Activated T-cell treated with anti-CD3 and anti-CD28 coated beads for 24 hours (primary cell): Measurements from ENCODE around the gene PPP1CA.

Source experiments
- DNase-seq: peaks from one replicate; pipeline ENCODE4 v3.0.0-alpha.2; 2020; ENCODE audit warnings: low read depth

Gene PPP1CA

GRCh38 chr11:67369275-67369674, 32.4 kb downstream of the PPP1CA start:
- DNase-seq, result no peak

GRCh38 chr11:67368621-67369020, 33.0 kb downstream of the PPP1CA start:
- no peak for DNase-seq

DNA sequence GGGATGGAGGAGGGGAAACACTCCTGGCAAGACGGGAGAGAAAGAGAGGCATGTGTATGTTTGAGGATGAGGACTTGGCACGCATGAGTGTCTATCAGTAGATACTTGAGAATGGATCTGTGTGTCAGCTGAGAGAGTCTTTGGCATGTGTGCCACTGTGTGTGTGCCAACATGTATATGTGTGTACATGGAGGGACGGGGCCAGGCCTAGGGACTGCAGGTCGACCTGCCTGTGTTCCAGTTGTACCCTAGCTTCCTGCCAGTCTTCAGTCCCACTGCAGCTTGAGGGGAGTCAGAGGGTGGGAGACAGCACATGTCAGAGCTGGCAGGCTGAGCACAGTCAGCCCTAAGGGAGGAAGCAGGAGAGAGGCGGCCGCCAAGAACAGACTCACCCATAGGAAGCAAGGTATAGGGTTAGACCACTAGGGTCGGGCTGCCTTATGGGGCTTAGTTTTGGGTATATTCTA, 33.9 kb downstream of the PPP1CA start:
- DNase-seq, result no peak

- DNase-seq, result no peak
Observed at GRCh38 chr11:67366961-67367760, 34.5 kb downstream of the PPP1CA start.

DNA sequence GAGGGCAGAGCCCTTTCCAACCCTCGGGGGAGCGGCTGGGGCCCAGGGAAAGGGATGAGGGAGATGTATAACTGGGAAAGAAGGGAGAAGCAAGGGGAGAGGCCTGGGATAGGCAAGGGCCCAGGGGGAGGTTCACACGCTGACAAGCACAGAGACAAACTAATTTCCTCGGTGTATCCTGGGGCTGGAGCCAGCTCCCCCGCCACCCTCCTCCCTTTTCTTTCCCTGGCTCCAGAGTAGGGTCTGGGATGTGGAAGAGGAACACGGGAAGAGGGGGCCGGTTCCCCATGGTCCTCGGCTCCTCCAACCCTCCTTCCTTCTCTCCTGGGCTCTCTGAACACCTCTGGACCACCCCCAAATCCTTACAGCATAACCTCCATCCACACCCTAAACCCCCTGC, 35.1 kb downstream of the PPP1CA start:
- DNase-seq, result no peak

DNA sequence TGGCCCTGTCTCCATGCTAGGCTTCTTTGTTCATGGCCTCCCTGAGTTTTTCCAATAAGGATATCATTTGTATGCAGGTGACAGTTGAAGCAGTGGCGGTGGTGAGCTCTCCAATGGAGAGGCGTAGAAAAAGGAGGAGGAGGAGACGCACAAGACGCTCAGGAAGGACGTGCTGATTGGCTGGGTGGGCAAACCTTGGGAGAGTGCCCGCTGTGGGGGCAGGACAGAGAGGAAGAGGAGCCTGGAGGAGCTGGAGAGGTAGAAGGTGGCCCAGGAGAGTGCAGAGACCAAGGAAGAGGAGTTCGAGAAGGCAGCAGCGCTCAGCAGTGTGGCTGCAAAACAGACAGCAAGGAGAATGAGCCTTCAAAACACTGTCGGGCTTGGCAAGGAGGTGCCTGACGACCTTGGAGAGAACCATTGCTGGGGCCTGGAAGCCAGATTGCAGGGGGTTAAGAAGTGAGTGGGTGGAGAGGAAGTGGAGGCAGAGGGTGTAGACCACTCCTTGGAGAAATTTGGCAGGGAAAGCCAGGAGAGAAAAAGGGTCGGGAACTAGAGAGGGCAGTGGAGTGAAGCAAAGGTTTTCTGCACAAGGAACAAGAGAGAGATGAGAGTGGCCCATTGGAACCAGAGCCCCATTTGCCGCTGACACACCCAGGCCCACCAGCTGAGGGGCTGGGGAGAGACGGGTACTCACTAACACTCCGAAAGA, 35.8 kb downstream of the PPP1CA start:
- DNase-seq, result no peak

DNA sequence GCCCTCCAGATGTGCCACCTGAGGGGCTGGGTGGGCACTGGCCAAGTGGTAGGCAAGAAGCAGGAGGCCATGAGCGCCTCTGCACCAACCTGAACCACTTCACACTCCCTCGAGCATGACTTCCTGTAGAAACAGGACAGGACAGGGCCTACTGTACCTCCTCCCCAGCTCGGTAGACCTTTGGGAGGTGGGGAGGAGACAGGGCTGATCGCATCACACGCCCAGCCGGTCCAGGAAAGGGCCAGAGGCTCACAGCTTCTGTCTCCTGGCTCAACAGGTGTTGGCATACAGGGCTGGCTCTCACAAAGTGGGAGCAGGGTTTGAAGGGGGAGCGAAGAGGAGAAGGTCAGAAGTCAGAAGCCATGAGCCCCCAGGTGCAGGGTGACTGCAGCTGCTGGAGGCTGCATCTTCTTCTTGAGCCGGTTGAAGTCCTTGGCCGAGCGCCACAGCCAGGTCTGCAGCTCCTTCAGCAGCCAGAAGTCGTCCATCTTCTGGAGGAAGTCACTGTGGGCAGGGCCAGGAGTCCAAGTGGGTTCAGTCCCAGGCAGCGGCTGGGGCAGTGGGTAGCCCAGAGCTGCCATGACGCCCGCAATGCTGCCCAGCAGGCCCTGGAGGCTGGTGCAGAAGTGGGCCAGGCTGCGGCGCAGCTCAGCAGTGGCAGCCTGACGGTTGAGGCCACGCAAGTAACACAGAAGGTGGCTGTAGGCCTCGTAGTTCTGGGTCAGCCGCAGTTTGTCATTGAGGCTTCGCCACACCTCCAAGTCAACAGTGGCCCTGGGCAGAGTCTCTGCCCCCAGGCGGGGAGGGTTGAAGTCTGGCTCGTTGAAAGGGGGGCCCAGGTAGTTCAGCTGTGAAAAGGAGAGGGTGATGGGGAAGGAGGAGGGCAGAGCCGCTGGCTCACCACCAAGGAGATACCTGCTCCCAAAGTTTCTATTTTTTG, 36.6 kb downstream of the PPP1CA start:
- DNase-seq, result no peak

GRCh38 chr11:67364169-67364568, 37.5 kb downstream of the PPP1CA start:
- no peak for DNase-seq

- DNase-seq, result no peak
Observed at GRCh38 chr11:67357831-67358670, 43.6 kb downstream of the PPP1CA start.

GRCh38 chr11:67356864-67357561, 44.6 kb downstream of the PPP1CA start:
- peak; percentile 57 for DNase-seq

DNA sequence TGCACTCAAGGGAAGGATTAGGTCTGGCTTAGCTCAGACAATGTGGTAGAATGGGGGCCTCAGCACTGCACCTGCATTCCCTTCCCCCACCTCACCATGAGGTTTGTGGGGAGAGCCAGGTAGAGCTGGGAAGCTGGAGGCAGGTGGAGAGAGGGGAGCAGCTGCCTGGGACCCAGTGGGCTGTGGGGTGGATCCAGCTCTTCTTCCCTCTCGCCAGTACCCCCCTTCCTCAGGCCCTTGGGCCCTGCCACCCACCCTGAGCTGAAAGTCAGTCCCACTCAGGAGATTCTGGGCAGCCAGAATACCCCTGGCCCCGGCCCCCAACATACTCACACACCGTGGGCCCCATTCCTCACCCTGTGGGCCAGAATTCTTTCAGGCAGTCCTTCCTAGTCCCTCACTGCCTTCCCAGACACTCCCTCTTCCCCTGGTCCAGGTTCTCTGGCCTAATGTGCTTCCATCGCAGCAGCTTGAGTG, 45.2 kb downstream of the PPP1CA start:
- no peak for DNase-seq

DNA sequence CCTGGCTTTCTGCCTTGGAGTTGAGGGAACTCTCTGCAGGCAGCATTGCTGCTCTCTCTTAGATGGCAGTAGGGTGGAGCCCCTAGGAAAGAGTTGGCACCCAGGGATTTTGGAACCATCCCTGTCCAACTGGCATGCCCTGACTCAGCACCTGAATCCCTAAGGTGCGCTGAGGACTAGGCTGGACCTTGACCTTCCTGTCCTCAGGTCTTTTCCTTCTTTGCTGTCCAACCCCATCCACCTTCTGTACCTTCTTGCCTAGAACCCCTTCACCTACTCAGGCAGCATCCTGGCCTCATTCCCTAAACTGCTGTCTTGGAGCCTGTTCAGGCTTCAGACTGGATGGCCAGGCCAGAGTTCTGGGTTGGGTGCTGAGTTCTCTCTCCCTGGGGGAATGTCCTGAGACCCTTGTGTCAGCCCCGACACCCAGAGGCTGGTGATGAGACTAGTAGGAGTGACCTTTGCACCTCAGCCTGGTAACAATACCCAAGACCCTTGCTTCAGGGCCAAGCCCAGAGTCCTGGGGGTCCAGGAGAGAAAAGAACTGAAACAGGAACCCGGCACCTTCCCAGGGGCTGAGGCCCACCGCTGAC, 45.8 kb downstream of the PPP1CA start:
- no peak for DNase-seq

- no peak for DNase-seq
Observed at GRCh38 chr11:67355023-67355793, 46.5 kb downstream of the PPP1CA start.

DNA sequence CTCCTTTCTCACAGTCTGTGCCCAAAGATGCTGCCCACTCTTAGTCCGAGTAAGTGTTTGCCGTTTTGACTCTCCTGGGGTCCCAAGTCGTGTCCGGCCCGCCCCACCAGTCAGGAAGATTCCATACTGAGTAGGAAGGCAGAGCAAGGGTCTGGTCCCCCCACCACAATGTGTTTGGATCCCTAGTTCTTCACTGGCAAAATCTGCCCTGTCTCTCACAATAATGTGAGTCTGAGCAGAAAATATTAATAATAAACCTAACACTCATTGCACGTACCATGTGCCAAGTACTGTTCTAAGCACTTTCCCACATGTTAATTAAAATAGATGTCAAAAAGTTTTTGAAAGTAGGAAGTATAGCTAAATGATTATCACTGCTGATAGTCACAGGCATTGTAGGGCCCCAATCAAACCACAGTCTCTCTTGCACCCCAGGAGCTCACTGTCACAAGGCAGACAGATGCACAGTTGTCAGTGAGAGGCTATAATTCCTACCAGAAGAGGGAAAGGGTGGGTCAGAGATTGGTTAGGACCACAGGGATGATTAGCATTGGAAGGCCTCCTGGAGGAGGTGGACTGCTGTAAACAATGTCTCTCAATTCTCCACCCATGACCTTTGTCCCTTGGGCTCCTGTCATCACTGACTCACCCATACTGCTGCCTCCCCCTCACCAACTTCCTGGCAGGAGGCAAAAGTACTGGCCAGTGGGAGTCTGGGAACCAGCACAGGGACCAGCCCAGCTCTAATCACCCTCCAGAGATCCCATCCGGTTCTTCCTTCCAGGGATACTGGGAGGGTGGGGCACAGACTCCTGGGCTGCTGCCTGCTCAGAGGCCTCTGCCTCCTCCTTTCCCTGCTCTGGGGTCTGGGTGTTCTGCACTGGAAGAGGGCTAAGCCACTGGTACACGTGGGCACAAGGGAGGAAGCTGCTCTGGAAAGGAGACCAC, 47.3 kb downstream of the PPP1CA start:
- no peak for DNase-seq

- peak; percentile 92 for DNase-seq
Observed at GRCh38 chr11:67353317-67354074, 48.2 kb downstream of the PPP1CA start, which contains the start of gene POLD4. TSS of gene POLD4 (minus strand) at chr11:67353546. CDS start at chr11:67353399, 147 bp downstream.

DNA sequence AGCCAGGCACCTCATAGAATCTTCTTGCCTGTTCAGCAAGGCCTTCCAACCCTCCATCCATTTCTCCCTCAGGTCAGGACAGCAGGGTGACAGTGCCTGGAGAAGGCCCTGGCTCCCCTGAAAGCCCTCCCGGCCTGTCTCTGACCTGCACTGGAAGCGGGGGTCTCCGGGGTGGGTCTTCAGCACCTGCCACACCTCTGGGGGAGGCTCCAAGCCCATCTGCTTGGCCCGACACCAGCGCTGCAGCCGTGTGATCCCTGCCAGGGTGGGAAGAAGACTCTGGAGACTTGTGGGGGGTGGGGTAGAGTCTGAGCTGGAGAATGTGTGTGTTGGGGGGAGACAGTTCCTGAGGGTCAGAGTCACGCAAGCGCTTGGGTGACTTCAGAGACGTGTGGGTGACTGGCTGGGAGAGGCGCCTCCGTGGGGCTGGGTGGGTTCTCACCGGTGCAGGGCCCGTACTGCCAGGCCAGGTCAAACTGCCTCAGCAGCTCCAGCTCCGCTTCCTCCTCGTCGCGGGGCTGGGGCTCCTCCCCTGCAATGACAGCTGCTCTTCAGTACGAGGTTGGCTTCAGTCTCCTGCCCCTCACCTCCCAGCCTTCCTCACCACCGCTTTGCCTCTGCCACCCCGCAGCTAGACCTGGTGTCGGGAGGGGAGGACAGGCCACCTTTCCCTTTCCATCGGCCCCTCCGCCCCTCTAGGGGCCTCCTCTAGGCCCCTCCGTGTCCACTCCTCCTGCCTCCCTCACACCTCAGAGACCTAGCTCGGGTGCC, 48.9 kb downstream of the PPP1CA start:
- DNase-seq, result no peak
